Activated CD4-positive, alpha-beta T cell treated with anti-CD3 and anti-CD28 coated beads, Interleukin-2, amount 10 ng/mL, durations not matched to agents 24 days and 14 days (primary cell): ENCODE measurements around the gene ARMC9. TPM values are rescaled to one million over a fixed set of nuclear protein-coding genes. Genes with fewer than 3 reads are reported as not detected.

ENCODE experiments used
- DNase-seq: peaks from one replicate; pipeline ENCODE4 v3.0.0; 2022
- H3K27ac Mint-ChIP-seq: one replicate; pipeline ENCODE4 v1.8.0; 2022; ENCODE audit warnings: mild to moderate bottlenecking, mixed read lengths
- H3K27me3 Mint-ChIP-seq: one replicate; pipeline ENCODE4 v1.8.0; 2022; ENCODE audit warnings: mixed read lengths
- H3K36me3 Mint-ChIP-seq: one replicate; pipeline ENCODE4 v1.8.0; 2022; ENCODE audit warnings: low read depth, mild to moderate bottlenecking, mixed read lengths
- H3K4me1 Mint-ChIP-seq: one replicate; pipeline ENCODE4 v1.8.0; 2021; ENCODE audit warnings: mixed read lengths
- H3K4me3 Mint-ChIP-seq: one replicate; pipeline ENCODE4 v1.8.0; 2022; ENCODE audit warnings: mild to moderate bottlenecking, moderate library complexity, mixed read lengths
- H3K9me3 Mint-ChIP-seq: one replicate; pipeline ENCODE4 v1.8.0; 2021; ENCODE audit warnings: mixed read lengths
- intact Hi-C: fragments of 100-400 bp; cut with micrococcal nuclease; formaldehyde crosslinking; loops from one replicate; pipeline ENCODE4 v1.15.1; 2023
- total RNA-seq: library from RNA; stranded (reverse); gene quantifications from 2 replicates; pipeline ENCODE4 v1.2.3, GENCODE V29; 2022

Gene ARMC9
- total RNA-seq, 1 donor from 2014 or later = 5.9 TPM

DNA sequence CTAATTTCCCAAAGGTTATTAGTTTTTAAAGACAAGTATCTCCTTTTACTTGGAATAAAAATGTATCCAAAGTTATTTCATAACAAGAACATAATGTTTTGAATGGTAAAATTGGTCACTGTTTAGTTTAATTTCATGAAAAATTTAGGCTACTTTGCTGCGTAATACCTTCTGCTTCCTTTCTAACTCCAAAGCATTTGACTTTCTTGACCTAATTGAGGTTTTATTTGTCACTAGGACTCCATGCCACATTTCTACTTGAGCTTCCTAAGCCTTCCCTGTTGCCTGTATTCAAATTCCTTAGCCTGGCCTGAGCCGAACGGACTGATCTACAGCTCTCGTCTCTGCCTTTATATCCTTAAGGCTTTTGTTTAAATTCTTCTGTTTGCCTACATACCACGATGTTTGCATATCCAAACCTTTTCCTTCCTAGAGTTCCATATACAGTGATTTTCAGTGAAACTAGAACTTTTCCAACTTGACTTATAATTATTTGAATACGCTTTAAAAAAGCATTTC lies 25.1 kb downstream of the ARMC9 start:
- Mint-ChIP-seq H3K27me3 (peaks cover 3% of the 10 kb centered on the region), H3K27ac (no peak overlapping the region)

DNA sequence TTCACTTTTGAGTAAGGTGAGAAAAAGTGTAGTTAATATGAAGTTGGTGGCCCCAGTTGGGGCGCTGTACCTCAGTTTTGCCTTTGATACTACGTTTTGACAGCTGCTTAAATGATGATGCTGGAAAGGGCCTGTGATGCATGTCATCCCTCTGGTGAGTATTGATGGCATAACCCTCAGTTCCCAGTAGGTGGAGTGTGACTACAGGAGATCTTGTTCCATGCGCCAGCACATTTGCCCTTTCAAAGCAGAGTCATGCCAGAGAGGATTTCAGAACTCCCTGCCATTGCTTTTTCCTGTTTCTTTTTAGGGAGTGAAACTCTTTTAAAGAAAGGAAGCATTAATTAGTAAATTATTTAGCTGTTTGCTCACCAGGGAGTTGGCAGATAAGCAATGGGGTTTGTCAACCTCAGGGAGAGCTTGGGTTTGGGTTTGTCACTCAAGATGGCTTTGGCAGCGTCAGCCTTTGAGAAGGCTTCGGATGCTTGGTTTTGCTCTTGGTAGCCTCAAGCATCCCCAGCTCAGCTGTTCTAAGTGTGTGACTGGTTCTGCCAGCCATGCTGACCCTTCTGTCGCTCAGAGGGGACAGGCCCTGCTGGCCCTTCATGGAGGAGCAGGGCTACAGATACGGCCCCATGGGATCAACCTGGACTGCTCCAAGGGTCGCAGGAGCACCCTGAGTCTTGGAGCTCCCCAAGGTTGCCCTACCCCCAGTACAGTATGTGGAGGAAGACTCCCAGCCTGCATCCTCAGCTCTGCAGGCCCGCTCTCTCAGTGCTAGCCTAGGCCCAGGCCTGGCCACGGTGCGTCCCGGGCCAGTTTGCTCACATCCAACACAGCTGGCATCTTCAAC lies 29.1 kb downstream of the ARMC9 start:
- Mint-ChIP-seq H3K4me3 (no peak overlapping the region), H3K27me3 (no peaks in the 10 kb centered on the region), H3K27ac (no peak overlapping the region), H3K4me1 (no peaks in the 10 kb centered on the region), H3K9me3 (no peaks in the 10 kb centered on the region), H3K36me3 (no peaks in the 10 kb centered on the region)
- peak; percentile 85 for DNase-seq
- intact Hi-C loops = loop anchor here (1.0 to 10.0 kb wide), 4 partner anchors 123 to 327 kb away; no protein-coding TSS in a partner anchor

More for the DNA sequence above, 25.1 kb downstream of the ARMC9 start:
- no peak for DNase-seq
- no peak overlapping the region for H3K4me3 Mint-ChIP-seq
- intact Hi-C loops = loop anchor here (10.0 kb wide), 1 partner anchor 331 kb away; no protein-coding TSS in a partner anchor
- H3K36me3 Mint-ChIP-seq = no peaks in the 10 kb centered on the region
- H3K9me3 Mint-ChIP-seq = no peaks in the 10 kb centered on the region
- H3K4me1 Mint-ChIP-seq = no peaks in the 10 kb centered on the region

DNA sequence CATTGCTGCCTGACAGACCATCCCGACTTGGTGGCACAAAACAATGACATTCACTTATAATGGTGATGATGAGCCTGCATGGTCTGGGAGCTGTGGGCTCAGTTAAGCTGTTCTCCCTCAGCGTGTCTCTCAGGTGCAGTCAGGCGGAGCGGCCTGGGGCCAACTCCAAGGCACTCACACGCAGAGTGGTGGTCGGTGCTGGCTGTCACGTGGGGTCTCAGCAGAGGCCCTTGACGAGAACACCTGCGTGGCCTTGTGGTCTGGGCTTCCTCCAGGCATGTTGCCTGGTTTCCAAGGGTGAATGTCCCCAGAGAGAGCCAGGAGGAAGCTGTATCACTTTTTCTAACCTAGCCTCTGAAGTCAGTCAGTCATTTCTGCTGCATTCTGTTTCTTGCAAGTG lies 29.8 kb downstream of the ARMC9 start:
- Mint-ChIP-seq H3K4me1 (no peaks in the 10 kb centered on the region), H3K9me3 (no peaks in the 10 kb centered on the region), H3K4me3 (no peak overlapping the region), H3K27ac (no peak overlapping the region), H3K27me3 (no peaks in the 10 kb centered on the region), H3K36me3 (no peaks in the 10 kb centered on the region)
- no peak for DNase-seq
- intact Hi-C loops = loop anchor here (5.0 to 10.0 kb wide), 2 partner anchors 184 to 327 kb away; no protein-coding TSS in a partner anchor

DNA sequence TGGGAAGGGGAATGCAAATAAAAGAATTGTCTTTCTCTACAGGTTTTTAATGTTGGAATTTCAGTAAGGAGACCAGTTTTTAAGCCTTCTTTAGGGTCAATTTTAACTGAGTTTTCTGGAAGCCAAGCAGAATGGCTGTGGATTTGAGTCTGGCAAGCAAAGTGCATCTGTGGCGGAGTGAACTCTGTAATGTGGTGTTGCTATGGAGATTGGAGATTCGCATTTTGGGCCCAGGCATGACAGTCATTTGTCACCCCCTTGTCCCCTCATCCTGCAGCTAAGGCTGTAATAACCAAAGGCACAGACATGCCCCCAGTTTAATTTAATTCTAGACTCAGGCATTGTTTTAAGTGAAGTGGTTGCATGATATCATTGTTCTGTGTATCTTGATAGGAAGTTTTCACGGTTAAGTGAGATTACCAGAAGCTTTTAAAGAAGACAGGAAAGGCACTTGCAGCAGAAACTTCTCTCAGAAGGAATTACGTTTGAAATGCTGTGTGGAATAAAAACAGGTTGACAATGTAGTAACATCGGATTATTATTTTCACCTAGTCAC lies 30.6 kb downstream of the ARMC9 start:
- Mint-ChIP-seq H3K4me1 (no peaks in the 10 kb centered on the region), H3K4me3 (no peak overlapping the region), H3K9me3 (no peaks in the 10 kb centered on the region), H3K27ac (no peak overlapping the region), H3K36me3 (no peaks in the 10 kb centered on the region), H3K27me3 (no peaks in the 10 kb centered on the region)
- intact Hi-C loops = loop anchor here (5.0 to 10.0 kb wide), 2 partner anchors 183 to 326 kb away; no protein-coding TSS in a partner anchor
- no peak for DNase-seq

DNA sequence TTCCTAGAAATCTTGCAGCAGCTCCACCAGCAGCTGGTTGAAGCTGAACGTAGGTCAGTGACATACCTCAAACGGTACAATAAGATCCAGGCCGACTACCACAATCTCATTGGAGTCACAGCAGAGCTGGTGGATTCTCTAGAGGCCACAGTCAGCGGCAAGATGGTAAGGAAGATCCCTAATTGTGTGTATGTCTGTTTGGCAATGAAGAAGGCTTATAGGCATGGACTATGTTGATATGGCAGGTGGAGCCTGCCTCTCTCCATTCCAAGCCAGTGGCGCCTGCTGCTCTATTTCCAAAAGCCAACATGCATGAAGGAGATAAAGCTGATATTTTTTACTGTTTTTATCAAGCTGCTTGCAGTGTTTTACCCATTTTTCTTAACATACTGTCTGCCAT lies 36.8 kb downstream of the ARMC9 start:
- intact Hi-C loops = no loop called here
- Mint-ChIP-seq H3K4me1 (no peaks in the 10 kb centered on the region), H3K36me3 (no peaks in the 10 kb centered on the region), H3K27me3 (no peaks in the 10 kb centered on the region), H3K9me3 (no peaks in the 10 kb centered on the region), H3K27ac (no peak overlapping the region), H3K4me3 (no peak overlapping the region)
- no peak for DNase-seq

DNA sequence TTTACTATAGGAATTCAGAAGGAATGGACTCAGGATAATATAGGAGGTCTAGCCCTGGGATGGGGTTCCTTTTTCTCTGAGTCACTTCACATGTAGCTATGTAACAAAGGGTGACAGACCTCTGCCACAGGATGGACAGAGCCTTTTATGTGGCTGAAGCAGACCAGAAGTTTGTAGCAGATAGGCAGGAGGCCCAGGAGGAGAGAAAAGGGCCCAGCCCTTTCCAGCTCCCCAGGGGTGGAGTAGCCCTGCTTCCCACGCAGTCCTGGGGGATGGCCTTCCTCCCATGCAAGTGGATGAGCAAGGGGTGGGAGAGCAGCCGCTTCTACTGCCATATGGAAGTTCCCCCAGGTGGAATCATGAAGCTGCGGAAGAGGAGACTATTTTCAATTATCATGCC lies 40.3 kb downstream of the ARMC9 start:
- no peak for DNase-seq
- no peak overlapping the region for H3K27ac Mint-ChIP-seq
- no peaks in the 10 kb centered on the region for H3K4me1 Mint-ChIP-seq
- H3K36me3 Mint-ChIP-seq = no peaks in the 10 kb centered on the region
- intact Hi-C loops = no loop called here
- H3K9me3 Mint-ChIP-seq = no peaks in the 10 kb centered on the region
- H3K27me3 Mint-ChIP-seq = no peaks in the 10 kb centered on the region
- H3K4me3 Mint-ChIP-seq = no peak overlapping the region

DNA sequence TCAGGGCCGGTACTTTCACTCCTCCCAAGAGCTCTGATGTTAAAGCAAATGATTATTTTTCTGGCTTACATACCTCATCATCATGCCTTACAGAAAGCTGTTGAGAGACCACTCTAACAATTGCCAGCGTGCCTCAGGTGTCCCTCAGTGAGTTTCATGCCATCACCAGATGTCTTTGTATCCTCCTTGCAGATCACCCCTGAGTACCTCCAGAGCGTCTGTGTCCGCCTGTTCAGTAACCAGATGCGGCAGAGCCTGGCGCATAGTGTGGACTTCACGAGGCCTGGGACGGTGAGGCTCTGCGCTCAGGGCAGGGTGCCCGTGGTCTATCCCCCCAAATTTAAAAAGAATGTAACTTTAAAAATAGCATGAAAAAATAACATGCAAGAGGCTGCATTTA lies 41.3 kb downstream of the ARMC9 start:
- Mint-ChIP-seq H3K9me3 (no peaks in the 10 kb centered on the region), H3K36me3 (no peaks in the 10 kb centered on the region), H3K4me3 (no peak overlapping the region), H3K27ac (no peak overlapping the region), H3K27me3 (no peaks in the 10 kb centered on the region), H3K4me1 (no peaks in the 10 kb centered on the region)
- intact Hi-C loops = no loop called here
- DNase-seq = no peak

DNA sequence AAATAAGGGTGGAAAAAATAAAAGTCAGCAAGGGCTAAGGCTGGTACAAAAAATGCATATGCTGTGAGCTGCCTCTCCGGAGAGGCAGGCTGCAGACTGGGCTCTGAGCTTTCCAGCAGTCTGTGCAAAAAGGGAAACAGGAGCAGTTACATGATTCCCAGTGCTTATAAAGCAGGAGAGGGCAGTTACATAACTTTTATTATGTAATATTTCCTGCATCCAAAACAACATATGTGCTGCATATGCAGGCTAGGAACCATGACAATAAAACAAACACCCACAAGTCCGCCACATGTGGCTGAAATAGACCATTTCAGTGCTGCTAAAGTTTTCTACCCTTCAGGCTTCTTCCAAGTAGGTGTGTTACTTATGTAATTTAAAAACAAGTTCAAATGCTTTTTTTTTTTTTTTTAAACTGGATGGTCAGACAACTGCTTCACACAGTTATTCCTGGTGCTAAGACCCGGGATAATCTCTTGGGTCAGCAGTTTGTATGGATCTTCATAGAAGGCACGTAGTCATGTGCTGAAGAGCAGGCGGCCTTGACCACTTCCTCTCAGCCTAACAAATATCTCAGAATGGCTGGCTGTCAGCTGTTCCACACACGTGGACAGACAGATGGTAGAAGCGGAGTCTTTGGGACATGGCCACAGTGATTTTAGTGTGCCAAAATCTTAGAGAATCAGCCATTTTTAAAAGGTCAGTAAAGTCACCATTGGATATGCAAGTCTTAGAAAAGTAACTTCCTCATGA lies 43.5 kb downstream of the ARMC9 start:
- Mint-ChIP-seq H3K9me3 (no peaks in the 10 kb centered on the region), H3K4me1 (no peaks in the 10 kb centered on the region), H3K27me3 (no peaks in the 10 kb centered on the region), H3K36me3 (no peaks in the 10 kb centered on the region), H3K27ac (no peak overlapping the region), H3K4me3 (no peak overlapping the region)
- no peak for DNase-seq
- intact Hi-C loops = no loop called here

DNA sequence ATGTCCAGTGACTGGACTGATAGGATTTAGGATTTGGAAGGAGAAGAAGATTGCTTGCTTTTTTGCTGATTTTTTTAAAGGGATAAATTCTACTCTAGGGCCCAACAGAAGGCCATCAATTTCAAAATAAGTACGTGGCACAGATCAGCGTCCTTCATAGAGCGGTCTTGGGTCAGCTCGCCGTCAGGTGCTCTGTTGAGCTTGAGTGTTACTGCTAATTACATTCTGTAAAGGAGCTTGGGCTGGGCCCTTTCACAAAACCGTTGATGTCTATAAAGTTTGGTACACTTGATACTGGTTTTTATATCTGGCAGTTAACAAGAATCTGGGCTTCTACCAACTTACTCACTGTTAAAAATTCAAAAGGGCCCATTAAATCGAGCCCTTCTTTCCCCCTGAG lies 45.4 kb downstream of the ARMC9 start:
- no peak overlapping the region for H3K4me3 Mint-ChIP-seq
- no peaks in the 10 kb centered on the region for H3K9me3 Mint-ChIP-seq
- H3K36me3 Mint-ChIP-seq = no peaks in the 10 kb centered on the region
- DNase-seq = no peak
- intact Hi-C loops = no loop called here
- no peaks in the 10 kb centered on the region for H3K27me3 Mint-ChIP-seq
- H3K27ac Mint-ChIP-seq = no peak overlapping the region
- no peaks in the 10 kb centered on the region for H3K4me1 Mint-ChIP-seq

DNA sequence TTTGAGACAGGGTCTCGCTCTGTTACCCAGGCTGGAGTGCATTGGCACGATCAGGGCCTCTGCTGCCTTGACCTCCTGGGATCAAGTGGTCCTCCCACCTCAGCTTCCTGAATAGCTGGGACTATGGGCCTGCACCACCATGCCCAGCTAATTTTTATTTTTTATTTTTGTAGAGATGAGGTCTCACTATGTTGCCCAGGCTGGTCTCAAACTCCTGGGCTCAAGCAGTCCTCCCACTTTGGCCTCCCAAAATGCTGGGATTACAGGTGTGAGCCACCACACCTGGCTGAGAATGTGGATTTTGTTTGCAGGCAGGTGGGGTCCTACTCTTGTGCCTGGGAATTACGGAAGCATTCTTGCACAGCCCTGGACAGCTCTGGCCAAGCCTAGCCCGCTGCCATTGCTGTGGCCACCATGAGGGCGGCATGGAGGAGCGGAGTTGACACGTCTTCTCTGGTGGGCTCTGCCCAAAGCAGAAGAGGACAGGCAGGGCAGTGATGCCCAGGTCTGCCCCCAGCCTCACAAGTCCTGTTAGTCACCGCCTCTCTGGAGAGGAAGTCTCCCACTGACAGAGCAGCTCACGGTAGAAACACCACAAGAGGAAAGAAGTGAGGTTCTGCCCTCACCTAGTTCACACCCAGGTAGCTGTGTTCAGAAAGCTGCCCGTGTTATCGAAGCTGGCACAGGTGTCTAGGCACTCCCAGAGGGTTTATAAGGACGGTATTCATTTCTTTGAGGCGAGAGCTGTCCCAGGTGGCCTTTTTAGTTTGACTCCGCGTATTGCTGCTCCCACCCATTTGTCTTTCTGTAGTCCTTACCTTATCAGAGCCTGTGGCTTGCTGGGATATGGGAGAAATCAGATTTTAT lies 46.2 kb downstream of the ARMC9 start:
- intact Hi-C loops = no loop called here
- H3K9me3 Mint-ChIP-seq = no peaks in the 10 kb centered on the region
- no peaks in the 10 kb centered on the region for H3K36me3 Mint-ChIP-seq
- H3K27ac Mint-ChIP-seq = no peak overlapping the region
- H3K4me1 Mint-ChIP-seq = no peaks in the 10 kb centered on the region
- DNase-seq = no peak
- no peak overlapping the region for H3K4me3 Mint-ChIP-seq
- H3K27me3 Mint-ChIP-seq = no peaks in the 10 kb centered on the region

DNA sequence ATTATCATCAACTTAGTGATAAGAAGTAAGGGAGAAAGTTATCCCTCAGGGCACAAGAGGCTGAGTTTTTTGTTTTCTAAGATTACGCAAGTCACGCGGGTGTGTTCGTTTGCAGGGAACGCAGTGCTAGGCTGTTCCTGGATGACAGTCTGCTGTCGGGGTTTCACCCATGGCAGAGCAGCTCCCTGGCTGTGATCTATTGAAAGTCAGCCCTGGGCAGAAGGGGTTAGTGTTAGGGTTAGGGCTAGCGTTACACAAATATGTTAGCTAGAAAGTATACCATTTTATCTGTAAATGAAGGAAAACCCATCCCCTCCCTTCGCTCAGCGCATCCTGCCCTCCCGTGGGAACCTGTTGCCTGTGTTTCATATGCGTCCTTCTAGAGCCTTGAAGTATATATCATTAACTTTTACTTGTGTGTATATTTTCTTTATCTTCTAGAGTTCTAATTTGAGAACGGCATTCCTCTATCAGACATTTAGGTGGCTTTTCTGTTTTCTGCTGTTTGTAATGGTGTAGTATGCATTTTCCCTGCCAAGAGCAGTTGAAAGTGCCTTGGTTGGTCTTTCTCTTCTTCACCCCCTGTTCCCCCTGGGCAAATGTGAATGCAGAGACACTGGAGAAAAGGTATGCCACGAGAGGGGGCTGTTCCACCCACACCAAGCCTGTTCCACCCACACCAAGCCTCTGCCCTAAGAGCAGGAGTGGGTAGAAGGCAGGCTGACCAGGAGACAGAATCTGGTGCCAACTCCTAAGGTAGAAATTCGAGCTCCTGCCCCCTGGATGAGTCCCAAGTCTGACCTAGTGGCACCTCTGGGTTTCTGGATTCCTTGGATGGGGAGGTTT lies 47.0 kb downstream of the ARMC9 start:
- no peaks in the 10 kb centered on the region for H3K9me3 Mint-ChIP-seq
- no peaks in the 10 kb centered on the region for H3K27me3 Mint-ChIP-seq
- H3K36me3 Mint-ChIP-seq = no peaks in the 10 kb centered on the region
- no peak overlapping the region for H3K27ac Mint-ChIP-seq
- intact Hi-C loops = no loop called here
- H3K4me1 Mint-ChIP-seq = no peaks in the 10 kb centered on the region
- no peak overlapping the region for H3K4me3 Mint-ChIP-seq
- no peak for DNase-seq

DNA sequence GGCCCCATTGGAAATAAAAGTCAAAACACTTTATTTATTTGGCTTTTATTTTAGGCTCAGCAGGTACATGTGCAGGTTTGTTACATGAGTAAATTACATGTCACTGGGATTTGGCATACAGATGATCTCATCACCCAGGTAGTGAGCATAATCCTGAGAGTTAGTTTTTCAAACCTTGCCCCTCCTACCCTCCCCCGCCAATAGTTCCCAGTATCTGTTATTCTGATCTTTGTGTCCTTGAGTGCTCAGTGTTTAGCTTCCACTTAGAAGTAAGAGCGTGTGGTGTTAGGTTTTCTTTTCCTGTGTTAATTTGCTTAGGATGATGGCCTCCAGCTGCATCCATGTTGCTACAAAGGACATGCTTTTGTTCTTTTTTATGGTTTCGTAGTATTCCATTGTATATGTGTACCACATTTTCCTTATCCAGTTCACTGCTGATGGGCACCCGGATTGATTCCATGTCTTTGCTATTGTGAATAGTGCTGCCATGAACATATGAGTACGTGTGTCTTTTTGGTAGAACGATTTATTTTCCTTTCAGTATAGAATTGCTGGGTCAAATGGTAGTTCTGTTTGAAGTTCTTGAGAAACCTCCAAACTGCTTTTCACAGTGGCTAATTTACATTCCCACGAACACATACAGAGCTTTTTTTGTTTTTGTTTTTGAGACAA lies 47.9 kb downstream of the ARMC9 start:
- no peaks in the 10 kb centered on the region for H3K36me3 Mint-ChIP-seq
- intact Hi-C loops = no loop called here
- no peaks in the 10 kb centered on the region for H3K9me3 Mint-ChIP-seq
- H3K27ac Mint-ChIP-seq = no peak overlapping the region
- DNase-seq = no peak
- H3K4me1 Mint-ChIP-seq = no peaks in the 10 kb centered on the region
- H3K27me3 Mint-ChIP-seq = no peaks in the 10 kb centered on the region
- H3K4me3 Mint-ChIP-seq = no peak overlapping the region
